ENCODE results near the gene TMEM209.
A peak's percentile ranks its signal among the peaks of the same experiment; 100 is the strongest.
"Not testable (repeated sequence)": the region's sequence is repeated elsewhere in the genome, so short reads cannot be mapped to it uniquely, and the experiment has no call there.

TMEM209 gene

GRCh38 chr7:130162196-130162595, 43.0 kb downstream of the TMEM209 start:
- no peak for DNase-seq (ENCODE audit: low spot score)

GRCh38 chr7:130160455-130160854, 44.8 kb downstream of the TMEM209 start:
- DNase-seq (ENCODE audit: low spot score) = no peak

GRCh38 chr7:130160023-130160422, 45.2 kb downstream of the TMEM209 start:
- DNase-seq (ENCODE audit: low spot score) = no peak

GRCh38 chr7:130157700-130158099, 47.5 kb downstream of the TMEM209 start:
- no peak for DNase-seq (ENCODE audit: low spot score)

GRCh38 chr7:130156140-130156539, 49.1 kb downstream of the TMEM209 start:
- no peak for DNase-seq (ENCODE audit: low spot score)

- no peak for DNase-seq (ENCODE audit: low spot score)
These were observed 50.5 kb downstream of the TMEM209 start for GRCh38 chr7:130154501-130155317.

GRCh38 chr7:130154131-130154500, 51.1 kb downstream of the TMEM209 start:
- DNase-seq (ENCODE audit: low spot score) = no peak

GRCh38 chr7:130153211-130153908, 51.8 kb downstream of the TMEM209 start:
- no peak for DNase-seq (ENCODE audit: low spot score)

GRCh38 chr7:130152493-130153210, 52.6 kb downstream of the TMEM209 start:
- DNase-seq (ENCODE audit: low spot score) = no peak

GRCh38 chr7:130151591-130152492, 53.4 kb downstream of the TMEM209 start:
- no peak for DNase-seq (ENCODE audit: low spot score)

- no peak for DNase-seq (ENCODE audit: low spot score)
These were observed 54.6 kb downstream of the TMEM209 start for GRCh38 chr7:130150587-130150986.

GRCh38 chr7:130149281-130150139, 55.7 kb downstream of the TMEM209 start:
- DNase-seq (ENCODE audit: low spot score) = no peak

- no peak for DNase-seq (ENCODE audit: low spot score)
These were observed 56.6 kb downstream of the TMEM209 start for GRCh38 chr7:130148561-130148960.

GRCh38 chr7:130147710-130148325, 57.4 kb downstream of the TMEM209 start:
- no peak for DNase-seq (ENCODE audit: low spot score)

- no peak for DNase-seq (ENCODE audit: low spot score)
These were observed 58.4 kb downstream of the TMEM209 start for GRCh38 chr7:130146693-130147405.

- DNase-seq (ENCODE audit: low spot score) = not testable (repeated sequence)
These were observed 59.1 kb downstream of the TMEM209 start for GRCh38 chr7:130146142-130146541.

- no peak for DNase-seq (ENCODE audit: low spot score)
These were observed 59.6 kb downstream of the TMEM209 start for GRCh38 chr7:130145424-130146100.

GRCh38 chr7:130144312-130145171, 60.7 kb downstream of the TMEM209 start:
- peak; percentile 77 for DNase-seq (ENCODE audit: low spot score)
